Uterus (tissue), 2 donors: ENCODE data around the gene MARCHF6.

Source experiments
- CTCF ChIP-seq, 4 experiments: fragments of 200-600 bp in 2 of 4; fragments of 450-650 bp in 2 of 4; sonication (generic) in 2 of 4; IDR thresholded peaks; one replicate each; pipeline ENCODE4 v1.5.1; 2016 to 2019; ENCODE audit warnings: antibody characterized with exemption in 4 of 4, mild to moderate bottlenecking in 2 of 4, moderate library complexity in 1 of 4
- POLR2A ChIP-seq, 2 donors: fragments of 450-650 bp; IDR thresholded peaks; one replicate each; pipeline ENCODE4 v1.6.1; 2016; ENCODE audit warnings: antibody characterized with exemption in 2 of 2, mild to moderate bottlenecking in 1 of 2, moderate library complexity in 1 of 2

- TF ChIP-seq CTCF (IDR thresholded peaks at IDR 0.05) = peak in 1 of 4 experiments; percentile 5
- TF ChIP-seq POLR2A (IDR thresholded peaks at IDR 0.05) = no peak
Observed at GRCh38 chr5:10319202-10319851, 34.2 kb upstream of the MARCHF6 start.
